HG03432 (cell line): ENCODE measurements around the gene EEF2K.

Experiments
- ATAC-seq: cut with Tn5 transposase; IDR thresholded peaks from one replicate; pipeline ENCODE4 v1.9.1; 2021; ENCODE audit warnings: mild to moderate bottlenecking, moderate library complexity; ENCODE audit not compliant: unreplicated experiment

EEF2K gene

GRCh38 chr16:22239131-22239805 is 33.2 kb downstream of the EEF2K start:
- ATAC-seq, result no peak

- no peak for ATAC-seq
These were observed 34.1 kb downstream of the EEF2K start for GRCh38 chr16:22240023-22240710.

DNA sequence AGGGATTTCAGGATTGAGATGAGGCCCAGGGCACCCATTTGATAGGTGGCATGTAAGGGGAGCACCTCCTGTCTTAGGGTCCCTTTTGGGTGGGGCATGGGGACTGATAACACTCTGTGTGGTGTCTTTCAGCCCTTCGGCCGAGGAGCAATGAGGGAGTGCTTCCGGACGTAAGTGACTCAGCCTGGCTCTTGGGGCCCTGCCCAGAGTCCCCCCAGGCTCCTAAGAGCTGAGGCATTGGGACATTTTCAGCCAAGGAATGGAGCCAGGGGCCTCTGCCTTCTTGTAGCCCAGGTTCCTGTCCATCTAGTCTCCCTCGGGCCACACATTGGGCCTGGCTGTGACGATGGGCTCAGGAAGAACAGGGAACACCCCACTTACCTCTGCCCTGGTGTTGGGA is 44.4 kb downstream of the EEF2K start:
- no peak for ATAC-seq

GRCh38 chr16:22252317-22252716 is 46.2 kb downstream of the EEF2K start:
- no peak for ATAC-seq

DNA sequence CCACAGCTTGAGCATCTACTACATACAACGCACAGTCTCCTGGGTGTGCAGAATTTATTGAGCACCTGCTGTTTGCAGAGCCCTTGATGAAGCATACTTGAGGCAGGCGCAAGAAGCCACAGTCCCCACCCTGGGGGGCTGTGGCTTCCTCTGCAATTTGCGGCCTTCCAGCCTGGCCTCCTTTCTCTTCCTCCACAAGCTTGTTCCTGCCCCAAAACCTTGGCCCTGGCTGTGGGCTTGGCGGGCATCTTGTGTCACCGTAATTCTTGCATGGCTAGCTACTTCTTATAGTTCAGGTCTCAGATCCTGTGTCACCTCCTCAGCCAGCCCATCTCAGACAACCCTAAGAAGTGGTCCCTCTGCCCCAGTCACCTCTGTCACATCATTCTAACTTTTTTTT is 47.2 kb downstream of the EEF2K start:
- ATAC-seq, result no peak

GRCh38 chr16:22255335-22255734 is 49.3 kb downstream of the EEF2K start:
- ATAC-seq, result no peak

- ATAC-seq, result no peak
These were observed 51.4 kb downstream of the EEF2K start for GRCh38 chr16:22257440-22257839.

DNA sequence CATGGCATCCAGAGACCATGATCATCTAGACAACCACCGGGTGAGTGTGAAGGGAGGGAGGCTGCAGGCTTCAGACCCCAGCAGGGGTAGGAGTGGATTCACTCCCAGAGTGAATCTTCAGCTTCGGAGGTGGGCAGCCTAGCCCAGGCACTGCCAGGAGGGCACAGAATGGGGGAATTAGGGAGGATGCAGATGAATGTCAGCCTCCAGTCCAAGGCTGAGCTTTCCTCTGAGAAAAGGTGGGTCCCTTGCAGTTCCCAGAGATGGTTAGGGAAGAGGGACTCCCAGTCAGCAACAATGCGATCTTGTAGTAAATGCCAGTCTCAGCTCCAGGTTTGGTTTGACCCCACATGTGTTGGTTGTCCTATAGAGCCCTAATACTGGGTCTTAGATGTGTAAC is 54.4 kb downstream of the EEF2K start:
- ATAC-seq, result no peak

GRCh38 chr16:22262460-22262859 is 56.4 kb downstream of the EEF2K start:
- ATAC-seq, result no peak

- no peak for ATAC-seq
These were observed 58.7 kb downstream of the EEF2K start for GRCh38 chr16:22264786-22265185.

GRCh38 chr16:22265351-22265750 is 59.3 kb downstream of the EEF2K start:
- ATAC-seq, result no peak

DNA sequence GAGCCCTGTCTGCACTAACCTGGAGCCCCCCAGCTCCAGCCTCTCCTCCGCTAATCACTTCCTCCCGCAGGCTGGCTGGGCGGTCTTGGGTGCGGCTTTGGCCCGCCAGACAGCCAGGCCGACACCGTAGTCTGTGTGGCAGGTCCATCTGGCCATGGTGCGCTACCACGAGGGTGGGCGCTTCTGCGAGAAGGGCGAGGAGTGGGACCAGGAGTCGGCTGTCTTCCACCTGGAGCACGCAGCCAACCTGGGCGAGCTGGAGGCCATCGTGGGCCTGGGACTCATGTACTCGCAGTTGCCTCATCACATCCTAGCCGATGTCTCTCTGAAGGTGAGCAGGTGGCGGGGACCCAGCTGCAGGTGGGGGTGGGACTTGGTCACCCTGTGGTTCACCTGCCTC is 60.5 kb downstream of the EEF2K start:
- ATAC-seq, result no peak

GRCh38 chr16:22267764-22268163 is 61.7 kb downstream of the EEF2K start:
- no peak for ATAC-seq

GRCh38 chr16:22270525-22270924 is 64.4 kb downstream of the EEF2K start:
- no peak for ATAC-seq

GRCh38 chr16:22272870-22273650 is 67.0 kb downstream of the EEF2K start:
- ATAC-seq, result no peak

GRCh38 chr16:22274916-22275315 is 68.8 kb downstream of the EEF2K start:
- ATAC-seq, result no peak

DNA sequence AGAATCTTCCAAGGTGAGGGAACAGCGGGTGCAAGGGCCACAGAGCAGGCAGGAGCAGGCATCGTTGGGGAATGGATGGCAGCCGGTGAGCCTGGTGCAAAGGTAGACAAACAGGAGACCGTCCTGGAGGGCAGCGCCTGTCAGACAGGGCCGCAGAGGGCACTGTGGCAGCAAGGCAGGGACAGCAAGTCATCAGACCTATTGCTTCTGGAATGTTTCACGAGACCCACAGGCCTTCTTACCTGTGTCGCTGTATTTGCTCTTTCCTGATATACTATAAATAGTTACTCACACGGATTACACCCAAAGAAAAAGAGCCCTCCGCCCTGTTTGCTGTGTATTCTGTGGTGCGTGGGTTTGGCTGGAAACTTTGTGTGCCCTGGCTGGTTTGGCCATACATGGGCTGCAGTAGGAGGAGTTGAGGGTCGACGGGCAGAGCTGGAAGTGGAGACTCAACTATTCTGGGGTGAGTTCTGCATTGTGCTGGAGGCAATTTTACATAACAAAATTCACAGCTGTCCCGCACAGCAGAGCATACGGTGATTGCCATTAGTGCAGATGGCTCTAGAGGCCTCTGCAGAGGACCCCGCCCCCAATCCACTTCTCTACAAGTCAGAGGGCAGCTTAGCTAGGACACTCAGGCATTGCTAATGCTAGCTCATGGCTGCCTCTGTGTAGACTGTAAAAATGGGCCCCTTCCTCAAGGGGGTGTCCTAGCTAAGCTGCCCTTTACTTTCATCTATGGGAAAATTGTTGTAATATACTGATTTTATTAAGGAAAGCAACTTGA is 72.6 kb downstream of the EEF2K start:
- ATAC-seq, result no peak

DNA sequence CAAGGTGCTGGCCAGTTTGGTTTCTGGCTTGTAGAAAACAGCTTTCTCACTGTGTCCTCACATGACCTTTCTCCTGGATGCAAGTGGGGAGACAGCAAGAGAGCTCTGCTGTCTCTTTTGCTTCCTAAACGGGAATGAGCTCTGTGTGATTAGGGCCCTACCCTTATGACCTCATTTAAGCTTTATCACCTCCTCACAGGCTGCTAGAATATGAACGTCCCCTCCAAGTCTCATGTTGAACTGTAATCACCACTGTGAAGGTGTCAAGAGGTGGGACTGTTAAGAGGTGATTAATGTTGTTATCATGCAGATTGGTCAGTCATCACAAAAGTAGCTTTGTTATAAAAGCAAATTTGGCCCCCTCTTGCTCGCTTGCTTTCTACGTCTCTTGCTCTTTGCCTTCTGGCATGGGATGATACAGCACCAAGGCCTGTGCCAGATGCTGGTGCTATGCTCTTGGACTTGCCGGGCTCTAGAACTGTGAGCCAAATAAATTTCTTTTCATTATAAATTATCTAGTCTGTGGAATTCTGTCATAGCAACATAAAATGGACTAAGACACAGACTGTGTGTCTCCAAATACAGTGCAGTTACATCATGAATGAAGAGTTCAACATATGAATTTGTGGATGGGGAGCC is 76.3 kb downstream of the EEF2K start:
- no peak for ATAC-seq

DNA sequence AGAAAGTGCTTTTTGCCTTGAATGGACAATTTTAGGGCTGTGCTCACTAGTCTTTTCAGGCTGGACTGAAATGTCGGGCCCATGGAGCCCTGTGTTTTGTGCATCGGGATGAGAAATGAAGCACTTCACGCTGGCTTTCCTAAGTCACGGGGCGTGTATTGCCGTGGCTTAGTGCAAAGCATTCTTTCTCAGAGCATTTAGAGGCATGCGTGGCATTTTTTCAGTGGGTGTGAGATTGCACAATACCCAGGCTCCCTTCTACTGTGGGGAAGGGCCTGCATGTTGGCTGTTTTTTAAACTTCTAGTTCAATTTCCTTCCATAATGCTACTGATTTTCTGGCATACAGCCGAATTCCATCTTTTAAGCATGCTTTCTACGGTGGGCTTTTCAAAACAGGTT is 78.6 kb downstream of the EEF2K start:
- no peak for ATAC-seq

GRCh38 chr16:22285080-22285479 is 79.0 kb downstream of the EEF2K start:
- ATAC-seq, result no peak

DNA sequence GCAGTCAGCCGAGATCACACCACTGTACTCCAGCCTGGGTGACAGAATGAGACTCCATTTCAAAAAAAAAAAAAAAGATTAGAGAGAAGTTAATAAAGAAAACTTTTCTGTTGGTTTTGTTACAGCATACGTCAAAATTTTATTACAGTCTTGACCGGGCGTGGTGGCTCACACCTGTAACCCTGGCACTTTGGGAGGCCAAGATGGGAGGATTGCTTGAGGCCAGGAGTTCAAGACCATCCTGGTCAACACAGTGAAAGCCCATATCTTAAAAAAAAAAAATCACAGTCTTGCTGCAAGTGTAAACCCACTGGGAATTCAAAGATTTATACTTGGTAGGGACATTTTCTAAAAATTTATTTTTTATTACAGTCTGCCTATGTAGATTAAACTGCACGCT is 84.9 kb downstream of the EEF2K start:
- ATAC-seq, result no peak
